HG03342 (cell line): Measurements from ENCODE around the gene PARD3B.

Experiments used
- ATAC-seq: cut with Tn5 transposase; IDR thresholded peaks from one replicate; pipeline ENCODE4 v1.9.1; 2021; ENCODE audit warnings: mild to moderate bottlenecking, moderate library complexity; ENCODE audit not compliant: unreplicated experiment

The PARD3B gene

GRCh38 chr2:205424326-205424725 lies 879.1 kb downstream of the PARD3B start:
- ATAC-seq: no peak

GRCh38 chr2:205425102-205425501 lies 879.8 kb downstream of the PARD3B start:
- ATAC-seq: no peak

GRCh38 chr2:205427112-205427511 lies 881.8 kb downstream of the PARD3B start:
- no peak for ATAC-seq

DNA sequence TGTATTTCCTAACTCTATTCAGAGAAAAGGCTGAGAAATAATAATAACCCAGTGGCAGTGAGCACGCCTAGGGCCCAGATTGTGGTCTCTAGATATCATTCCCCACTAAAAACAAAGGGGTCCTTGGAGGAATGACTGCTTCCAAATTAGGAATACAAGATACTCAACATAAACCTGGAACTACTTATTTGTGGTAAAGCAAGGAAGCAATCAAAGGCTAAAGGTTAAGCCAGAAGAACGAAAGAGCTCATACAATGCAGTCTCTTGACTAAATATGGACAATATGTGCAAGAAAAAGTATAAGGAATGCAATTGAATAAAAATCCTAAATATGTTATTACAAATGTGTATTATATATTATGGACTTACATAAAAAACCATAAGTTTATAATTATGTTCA lies 883.5 kb downstream of the PARD3B start:
- ATAC-seq: no peak

GRCh38 chr2:205435970-205436369 lies 890.7 kb downstream of the PARD3B start:
- ATAC-seq: no peak

GRCh38 chr2:205438241-205438640 lies 893.0 kb downstream of the PARD3B start:
- ATAC-seq: no peak

- no peak for ATAC-seq
Measured at GRCh38 chr2:205439621-205440020, 894.3 kb downstream of the PARD3B start.

DNA sequence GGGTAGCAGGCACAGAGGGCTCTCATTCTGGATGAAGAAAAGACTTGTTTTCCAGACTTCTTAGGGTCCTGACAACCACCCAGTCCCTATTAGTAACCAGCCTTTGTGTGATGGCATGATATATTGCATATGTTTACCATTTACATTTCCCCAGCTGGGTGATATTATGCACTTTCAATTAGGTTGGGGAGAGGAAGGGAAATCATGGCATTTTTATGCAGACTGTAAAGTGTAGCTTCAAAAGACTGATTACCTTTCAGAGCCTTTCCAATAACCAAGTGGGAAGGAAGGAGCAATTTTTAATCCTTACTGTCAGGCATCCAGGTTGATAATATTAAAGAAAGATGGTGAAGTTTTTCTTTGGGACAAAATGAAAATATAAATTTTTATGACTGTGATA lies 896.2 kb downstream of the PARD3B start:
- ATAC-seq: no peak

- no peak for ATAC-seq
Measured at GRCh38 chr2:205448189-205448588, 902.9 kb downstream of the PARD3B start.

DNA sequence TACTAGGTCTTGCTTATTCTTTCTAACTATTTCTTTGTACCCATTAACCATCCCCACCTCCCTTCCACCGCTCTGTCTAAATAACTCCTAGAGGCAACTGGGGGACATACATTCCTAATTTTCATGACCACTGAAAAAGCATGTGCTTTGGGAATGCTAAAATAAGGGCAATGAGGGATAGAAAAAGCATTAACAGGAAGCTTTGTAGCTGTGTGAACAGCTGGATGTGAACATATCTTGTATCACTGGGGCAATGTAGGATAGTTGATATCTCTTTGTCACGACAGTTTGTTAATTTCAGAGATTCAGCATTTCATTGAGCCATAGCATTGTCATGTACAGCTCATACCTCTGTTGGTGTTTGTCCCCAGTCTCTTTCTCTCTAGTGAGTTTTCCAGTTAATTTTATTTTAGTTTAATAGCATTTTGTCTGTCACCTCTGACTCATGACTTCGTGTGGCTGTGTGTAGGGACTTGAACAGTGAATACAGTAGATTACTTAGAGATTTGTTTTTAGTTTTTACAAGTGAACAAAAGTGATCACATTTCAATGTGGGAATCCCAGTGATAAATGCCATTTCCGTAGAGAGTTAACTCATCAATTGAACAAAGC lies 906.7 kb downstream of the PARD3B start:
- ATAC-seq: no peak

GRCh38 chr2:205453202-205453601 lies 907.9 kb downstream of the PARD3B start:
- no peak for ATAC-seq

DNA sequence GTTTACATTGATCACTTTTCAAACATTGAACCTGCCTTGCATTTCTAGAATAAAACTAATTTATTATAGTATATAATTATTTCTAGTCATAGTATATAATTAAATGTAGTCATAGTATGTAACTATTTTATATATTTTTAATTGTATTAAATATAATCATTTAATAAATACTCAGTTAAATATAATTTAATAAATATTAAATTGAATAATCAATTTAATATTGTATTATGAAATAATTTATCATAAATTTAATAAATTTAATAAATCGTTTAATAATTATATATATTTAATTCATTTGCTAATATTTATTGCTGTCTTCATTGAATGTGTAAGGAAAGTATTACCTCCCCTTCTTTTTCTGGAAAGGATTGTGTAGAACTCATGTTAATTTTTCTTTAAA lies 911.4 kb downstream of the PARD3B start:
- ATAC-seq: no peak

GRCh38 chr2:205460217-205460616 lies 914.9 kb downstream of the PARD3B start:
- no peak for ATAC-seq

DNA sequence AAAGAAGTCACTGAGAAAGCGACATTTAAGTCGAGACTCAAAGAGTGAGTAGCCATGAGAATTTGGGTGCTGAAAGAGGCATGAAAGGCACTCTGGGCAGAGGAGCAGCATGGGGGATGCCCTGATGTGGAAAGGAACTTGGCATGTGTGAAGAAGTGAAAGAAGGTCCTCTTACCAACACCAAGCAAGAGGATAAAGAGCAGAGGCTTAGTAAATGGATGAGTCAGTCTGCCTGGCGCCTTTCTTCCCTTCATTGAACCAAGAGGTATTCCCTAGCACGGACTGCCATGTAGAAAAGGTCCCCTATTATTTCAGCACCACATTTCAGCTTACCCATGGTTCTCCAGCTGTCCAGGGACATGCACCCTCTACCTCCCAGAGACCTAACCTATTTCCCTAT lies 915.9 kb downstream of the PARD3B start:
- peak; percentile 23 for ATAC-seq

DNA sequence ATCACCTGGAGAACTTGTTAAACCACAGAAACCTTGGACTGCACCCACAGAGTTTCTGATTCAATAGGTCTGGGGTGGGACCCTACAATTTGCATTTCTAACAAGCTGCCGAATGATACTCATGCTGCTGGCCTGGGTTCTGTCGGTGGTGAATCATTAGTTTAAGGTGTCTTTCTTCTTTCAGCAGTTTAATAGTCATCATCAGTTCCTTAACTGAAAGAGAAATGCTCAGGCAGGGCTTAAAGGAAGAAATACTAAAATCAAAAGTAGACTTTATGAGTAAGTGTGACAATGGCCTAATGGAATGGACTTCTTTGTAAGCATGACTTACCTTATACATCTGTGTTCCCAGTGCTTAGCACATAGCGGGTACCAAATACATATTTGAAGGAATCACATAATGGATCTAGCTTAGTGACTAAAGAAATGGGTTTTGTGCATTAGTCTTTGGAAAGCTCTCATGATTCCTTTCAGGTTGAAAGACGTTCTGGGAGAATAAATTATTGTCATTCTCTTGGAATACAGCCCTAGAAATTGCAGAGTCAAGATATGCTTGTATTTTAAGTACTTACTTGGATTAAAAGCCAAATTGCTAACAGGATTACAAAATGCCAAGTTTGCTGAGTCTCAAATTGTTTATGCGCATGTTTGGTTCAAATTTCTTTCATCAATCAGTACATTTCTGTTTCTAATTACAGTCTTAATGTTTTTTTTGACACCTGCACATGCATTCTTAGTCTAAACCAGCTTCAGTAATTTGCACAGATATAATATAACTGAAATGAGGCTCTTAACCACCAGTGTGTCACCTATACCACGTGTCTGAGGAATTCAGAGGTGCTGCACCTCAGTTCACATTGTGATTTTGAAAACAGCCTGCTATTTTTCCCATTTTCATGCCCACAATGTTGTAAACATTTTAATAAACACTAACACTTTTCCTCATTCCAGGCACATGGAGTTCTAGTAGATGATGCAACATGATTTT lies 916.7 kb downstream of the PARD3B start:
- peak; percentile 50 for ATAC-seq

GRCh38 chr2:205462681-205463345 lies 917.5 kb downstream of the PARD3B start:
- ATAC-seq: no peak

- ATAC-seq: no peak
Measured at GRCh38 chr2:205463466-205464025, 918.3 kb downstream of the PARD3B start.

- no peak for ATAC-seq
Measured at GRCh38 chr2:205464681-205465080, 919.4 kb downstream of the PARD3B start.

GRCh38 chr2:205465791-205466190 lies 920.5 kb downstream of the PARD3B start:
- ATAC-seq: no peak

DNA sequence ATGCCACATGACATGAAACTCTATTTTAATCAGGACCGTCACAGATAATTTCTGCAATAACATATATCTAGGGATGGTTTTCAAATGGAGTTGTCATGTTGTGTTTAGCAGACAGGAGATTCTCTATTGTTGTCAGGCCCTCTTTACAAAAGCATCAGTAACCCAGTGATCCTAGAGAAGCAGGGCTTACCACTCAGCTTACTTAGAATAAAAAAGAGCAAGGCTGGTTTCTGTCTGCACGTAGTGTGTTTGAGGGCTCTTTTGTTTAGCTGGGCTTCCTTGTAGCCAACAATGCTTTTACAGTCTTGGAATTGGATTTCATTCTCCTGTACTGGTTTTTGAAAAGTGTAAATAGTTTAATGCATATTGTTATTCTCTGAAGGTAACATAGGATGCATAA lies 926.5 kb downstream of the PARD3B start:
- ATAC-seq: no peak

- no peak for ATAC-seq
Measured at GRCh38 chr2:205473791-205474190, 928.5 kb downstream of the PARD3B start.
